ENCODE data around the gene SIRPA.

SIRPA gene

GRCh38 chr20:1961374-1961773 lies 66.2 kb downstream of the SIRPA start:
- Histone ChIP-seq H3K4me3 (ENCODE audit: low read depth in 1 of 2, low read length in 1 of 2) (no peak overlapping the region), H3K27ac (no peak overlapping the region), H3K36me3 (no peaks in the 10 kb centered on the region), H3K4me1 (ENCODE audit: control insufficient read depth in 1 of 2, insufficient read depth in 1 of 2, low read depth in 1 of 2, low read length in 1 of 2) (peaks cover 41 to 42% of the 10 kb centered on the region in 2 experiments), H3K9me3 (no peaks in the 10 kb centered on the region), H3K27me3 (no peaks in the 10 kb centered on the region)
- no peak for TF ChIP-seq CTCF (IDR thresholded peaks at IDR 0.05)

GRCh38 chr20:1964061-1964460 lies 68.9 kb downstream of the SIRPA start:
- H3K27me3 ChIP-seq = no peaks in the 10 kb centered on the region
- no peaks in the 10 kb centered on the region for H3K9me3 ChIP-seq
- peak overlapping the region; percentile 86 for H3K27ac ChIP-seq
- no peak for TF ChIP-seq CTCF (IDR thresholded peaks at IDR 0.05)
- H3K36me3 ChIP-seq = no peaks in the 10 kb centered on the region
- H3K4me3 ChIP-seq (ENCODE audit: low read depth in 1 of 2, low read length in 1 of 2) = peak overlapping the region in 1 of 2 experiments; percentile 62
- peaks cover 47 to 53% of the 10 kb centered on the region in 2 experiments for H3K4me1 ChIP-seq (ENCODE audit: control insufficient read depth in 1 of 2, insufficient read depth in 1 of 2, low read depth in 1 of 2, low read length in 1 of 2)

- Histone ChIP-seq H3K36me3 (no peaks in the 10 kb centered on the region), H3K4me3 (ENCODE audit: low read depth in 1 of 2, low read length in 1 of 2) (peak overlapping the region; percentile 56 to 62), H3K9me3 (no peaks in the 10 kb centered on the region), H3K4me1 (ENCODE audit: control insufficient read depth in 1 of 2, insufficient read depth in 1 of 2, low read depth in 1 of 2, low read length in 1 of 2) (peaks cover 47 to 53% of the 10 kb centered on the region in 2 experiments), H3K27me3 (no peaks in the 10 kb centered on the region), H3K27ac (peak overlapping the region; percentile 86)
- no peak for TF ChIP-seq CTCF (IDR thresholded peaks at IDR 0.05)
Observed at GRCh38 chr20:1964659-1965405, 69.6 kb downstream of the SIRPA start.

- no peaks in the 10 kb centered on the region for H3K36me3 ChIP-seq
- peaks cover 47 to 53% of the 10 kb centered on the region in 2 experiments for H3K4me1 ChIP-seq (ENCODE audit: control insufficient read depth in 1 of 2, insufficient read depth in 1 of 2, low read depth in 1 of 2, low read length in 1 of 2)
- TF ChIP-seq CTCF (IDR thresholded peaks at IDR 0.05) = peak; percentile 72
- no peaks in the 10 kb centered on the region for H3K27me3 ChIP-seq
- H3K27ac ChIP-seq = peak overlapping the region; percentile 86
- no peaks in the 10 kb centered on the region for H3K9me3 ChIP-seq
- H3K4me3 ChIP-seq (ENCODE audit: low read depth in 1 of 2, low read length in 1 of 2) = peak overlapping the region; percentile 56 to 62
Observed at GRCh38 chr20:1965520-1966351, 70.5 kb downstream of the SIRPA start.

- H3K4me3 ChIP-seq (ENCODE audit: low read depth in 1 of 2, low read length in 1 of 2) = no peak overlapping the region
- no peak for TF ChIP-seq CTCF (IDR thresholded peaks at IDR 0.05)
- H3K27me3 ChIP-seq = no peaks in the 10 kb centered on the region
- H3K9me3 ChIP-seq = no peaks in the 10 kb centered on the region
- no peaks in the 10 kb centered on the region for H3K36me3 ChIP-seq
- peaks cover 30 to 36% of the 10 kb centered on the region in 2 experiments for H3K4me1 ChIP-seq (ENCODE audit: control insufficient read depth in 1 of 2, insufficient read depth in 1 of 2, low read depth in 1 of 2, low read length in 1 of 2)
- H3K27ac ChIP-seq = no peak overlapping the region
Observed at GRCh38 chr20:1968964-1969363, 73.8 kb downstream of the SIRPA start.

Data from neutrophil (primary cell).